ENCODE measurements around the gene PTGDR2. TPM values are rescaled to one million over a fixed set of nuclear protein-coding genes. Genes with fewer than 3 reads are reported as not detected.

PTGDR2 gene
- total RNA-seq, result 0.25 TPM

DNA sequence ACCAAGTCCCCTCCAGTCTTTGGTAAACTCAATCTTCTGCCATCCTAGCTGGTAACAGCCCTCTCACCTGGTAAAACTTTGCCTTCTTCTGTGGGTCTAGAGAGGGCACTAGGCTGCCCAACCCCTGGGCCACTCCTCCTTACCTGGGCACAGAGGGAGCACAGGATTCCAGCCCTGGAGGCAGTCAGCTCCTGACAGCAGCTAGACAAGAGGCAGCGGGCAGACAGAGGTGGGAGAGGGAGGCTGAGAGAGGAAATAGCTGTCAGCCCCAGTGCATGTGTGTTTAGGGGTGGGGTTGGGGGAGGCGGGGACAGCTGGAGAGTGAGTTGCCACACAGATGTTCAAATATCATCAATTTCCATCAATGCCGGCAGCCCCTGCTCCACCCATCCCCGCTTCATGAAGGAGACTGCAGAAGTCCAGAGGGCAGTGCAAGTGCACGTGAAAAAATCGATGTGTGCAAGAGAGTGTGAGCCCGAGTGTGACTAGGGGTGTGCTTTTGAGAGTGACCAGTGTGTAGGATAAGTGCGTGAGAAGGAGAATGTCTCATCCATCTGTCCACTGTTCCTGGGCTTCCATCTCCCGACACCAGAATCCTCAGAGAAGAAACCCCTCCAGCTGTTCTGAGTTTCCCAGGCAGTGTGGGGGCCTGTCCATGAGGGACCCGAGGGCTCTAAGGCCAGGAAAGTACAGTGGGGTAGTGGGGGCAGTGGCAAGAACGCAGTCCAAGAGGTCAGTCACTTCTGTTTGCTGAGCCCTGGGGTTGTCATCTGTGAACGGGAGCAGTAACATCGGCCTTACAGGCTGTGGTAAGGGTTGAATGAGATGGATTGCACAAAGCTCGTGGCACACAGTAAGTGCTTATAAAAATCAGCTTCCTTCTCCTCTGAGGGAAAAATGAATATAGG, at the start of gene PTGDR2:
PTGDR2 (minus strand) TSS at position 225 of the 908 bp plus-strand sequence. CDS start 2,228 bp downstream, outside the sequence.
- H3K27ac ChIP-seq, result no peak within 1 kb of the TSS
- intact Hi-C loops (cut with DNase I), result no loop called here
- TF ChIP-seq POLR2A (IDR thresholded peaks at IDR 0.05) (no peak), POLR2AphosphoS5 (IDR thresholded peaks at IDR 0.05; ENCODE audit: insufficient read depth in 1 of 2, low read depth in 1 of 2) (no peak), CTCF (IDR thresholded peaks at IDR 0.05) (no peak)

GRCh38 chr11:60905047-60905446, 49.3 kb upstream of the PTGDR2 start:
- H3K27ac ChIP-seq, result peak overlapping the region; percentile 91
- no peak for DNase-seq (ENCODE audit: extremely low spot score in 2 of 2)
- TF ChIP-seq POLR2A (IDR thresholded peaks at IDR 0.05) (no peak), POLR2AphosphoS5 (IDR thresholded peaks at IDR 0.05; ENCODE audit: insufficient read depth in 1 of 2, low read depth in 1 of 2) (no peak), CTCF (IDR thresholded peaks at IDR 0.05) (no peak)

More for the DNA sequence above, at the start of gene PTGDR2:
- Histone ChIP-seq H3K9me3 (no peaks in the 10 kb centered on the region), H3K4me3 (no peak within 1 kb of the TSS), H3K4me1 (no peaks in the 10 kb centered on the region), H3K36me3 (peaks cover 0 to 6% of the 10 kb centered on the region in 2 donors), H3K27me3 (no peaks in the 10 kb centered on the region)
- no peak for DNase-seq (ENCODE audit: extremely low spot score in 2 of 2)

DNA sequence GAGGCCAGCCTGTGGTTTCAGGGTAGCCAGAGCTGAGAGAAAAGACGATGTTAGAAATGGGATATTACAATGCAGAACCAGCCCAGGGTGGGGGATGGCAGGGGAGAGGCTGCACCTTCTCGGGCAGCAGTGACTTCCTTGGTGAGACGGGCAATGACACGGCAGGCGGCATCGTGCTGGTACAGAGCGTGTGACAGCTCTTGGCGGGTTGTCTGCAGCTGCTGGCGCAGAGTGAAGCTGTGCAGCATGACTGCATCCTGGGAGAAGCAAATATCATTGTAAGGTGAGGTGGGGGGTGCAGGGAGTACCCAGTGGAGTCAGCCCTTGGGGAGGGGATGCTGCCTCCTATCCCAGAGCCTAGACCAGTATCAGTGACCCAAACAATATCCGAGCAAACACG, 46.9 kb upstream of the PTGDR2 start:
- Histone ChIP-seq H3K36me3 (peaks cover 3 to 58% of the 10 kb centered on the region in 2 donors), H3K27ac (no peak overlapping the region), H3K4me1 (peaks cover 34% of the 10 kb centered on the region), H3K27me3 (no peaks in the 10 kb centered on the region), H3K9me3 (no peaks in the 10 kb centered on the region), H3K4me3 (no peak overlapping the region)
- TF ChIP-seq CTCF (IDR thresholded peaks at IDR 0.05) (no peak), POLR2AphosphoS5 (IDR thresholded peaks at IDR 0.05; ENCODE audit: insufficient read depth in 1 of 2, low read depth in 1 of 2) (no peak), POLR2A (IDR thresholded peaks at IDR 0.05) (no peak)
- intact Hi-C loops (cut with DNase I), result loop anchor here (10.0 kb wide), 1 partner anchor 1712 kb away; the partner anchor contains the start of genes EML3 and ROM1
- no peak for DNase-seq (ENCODE audit: extremely low spot score in 2 of 2)

More at GRCh38 chr11:60905047-60905446, 49.3 kb upstream of the PTGDR2 start:
- no peaks in the 10 kb centered on the region for H3K9me3 ChIP-seq
- H3K4me1 ChIP-seq, result peaks cover 34% of the 10 kb centered on the region
- intact Hi-C loops (cut with DNase I), result loop anchor here (5.0 to 10.0 kb wide), 2 partner anchors 63 to 1710 kb away; partner anchors contain the start of genes CCDC86, EML3 and ROM1
- H3K4me3 ChIP-seq, result peak overlapping the region; percentile 77 to 99
- no peaks in the 10 kb centered on the region for H3K27me3 ChIP-seq
- H3K36me3 ChIP-seq, result peaks cover 0 to 35% of the 10 kb centered on the region in 2 donors

DNA sequence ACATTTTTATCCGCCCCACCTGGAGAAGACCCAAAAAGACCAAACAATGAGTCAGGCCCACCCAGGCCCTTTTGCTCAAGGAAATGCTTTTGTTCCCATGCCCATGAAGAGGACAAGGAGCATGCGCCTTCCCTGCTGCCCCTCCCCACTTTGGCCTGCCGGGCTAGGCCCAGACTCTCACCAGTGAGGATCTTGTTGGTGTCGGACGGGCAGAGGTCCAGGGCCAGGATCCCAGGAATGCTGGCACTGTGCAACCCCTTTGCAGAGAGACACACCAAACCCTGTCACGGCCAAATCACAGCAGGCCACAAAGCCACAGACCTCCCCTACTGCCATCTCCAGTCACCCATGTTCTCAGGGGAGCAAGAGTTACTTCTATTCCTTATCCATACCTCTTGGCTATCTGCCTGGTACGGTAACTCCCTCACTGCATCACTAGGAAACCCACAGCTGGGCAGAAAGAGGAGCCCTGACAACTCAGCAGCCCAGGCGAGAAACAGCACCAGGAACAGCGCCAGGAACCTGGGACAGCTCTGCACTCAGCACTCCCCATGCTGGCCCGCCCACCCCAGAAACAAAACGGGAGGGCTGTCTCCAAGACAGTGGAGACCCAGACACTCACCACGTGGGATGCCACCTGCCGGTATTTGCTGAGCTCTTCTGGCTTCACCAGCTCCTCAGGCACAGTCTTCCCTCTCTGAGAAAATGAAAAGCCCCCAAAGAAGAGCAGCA, 45.1 kb upstream of the PTGDR2 start:
- intact Hi-C loops (cut with DNase I), result loop anchor here (10.0 kb wide), 1 partner anchor 1714 kb away; the partner anchor contains the start of genes EML3 and ROM1
- TF ChIP-seq POLR2A (IDR thresholded peaks at IDR 0.05) (no peak), POLR2AphosphoS5 (IDR thresholded peaks at IDR 0.05; ENCODE audit: insufficient read depth in 1 of 2, low read depth in 1 of 2) (no peak), CTCF (IDR thresholded peaks at IDR 0.05) (no peak)
- Histone ChIP-seq H3K27me3 (no peaks in the 10 kb centered on the region), H3K9me3 (no peaks in the 10 kb centered on the region), H3K4me1 (peaks cover 27% of the 10 kb centered on the region), H3K4me3 (no peak overlapping the region), H3K36me3 (peaks cover 5 to 76% of the 10 kb centered on the region in 2 donors), H3K27ac (no peak overlapping the region)
- no peak for DNase-seq (ENCODE audit: extremely low spot score in 2 of 2)

Measured in vagina (tissue), 2 donors.